MM.1S (cell line): Measurements from ENCODE around the gene FLNC.

Experiments
- DNase-seq: peaks from one replicate; pipeline ENCODE4 v3.0.0-alpha.2; 2015
- H2AFZ ChIP-seq: fragments of 300-600 bp; sonication (generic); 2 replicates; pipeline ENCODE4 v1.6.0; 2016; ENCODE audit warnings: antibody characterized with exemption, low read length
- H3F3A ChIP-seq: fragments of 300-600 bp; sonication (generic); 2 replicates; pipeline ENCODE4 v1.6.1; 2016; ENCODE audit warnings: mild to moderate bottlenecking, antibody characterized with exemption, low read length, moderate library complexity, mixed read lengths; ENCODE audit not compliant: insufficient read depth
- H3K27ac ChIP-seq: fragments of 300-600 bp; sonication (generic); 2 replicates; pipeline ENCODE4 v1.5.1; 2016; ENCODE audit warnings: mild to moderate bottlenecking, low read length
- H3K27me3 ChIP-seq: fragments of 300-600 bp; sonication (generic); replicated peaks from 2 replicates; pipeline ENCODE4 v1.6.0; 2016; ENCODE audit warnings: low read length; ENCODE audit not compliant: insufficient read depth
- H3K36me3 ChIP-seq: fragments of 300-600 bp; sonication (generic); replicated peaks from 2 replicates; pipeline ENCODE4 v1.6.1; 2016; ENCODE audit warnings: mild to moderate bottlenecking, low read length, mixed read lengths; ENCODE audit not compliant: insufficient read depth
- H3K4me1 ChIP-seq: fragments of 300-600 bp; sonication (generic); 2 replicates; pipeline ENCODE4 v1.6.1; 2016; ENCODE audit warnings: low read length, mixed read lengths
- H3K4me2 ChIP-seq: fragments of 300-600 bp; sonication (generic); 2 replicates; pipeline ENCODE4 v1.6.0; 2016; ENCODE audit warnings: low read depth, low read length
- H3K4me3 ChIP-seq: fragments of 300-600 bp; sonication (generic); 2 replicates; pipeline ENCODE4 v1.5.1; 2016; ENCODE audit warnings: low read length, mixed read lengths
- H3K79me2 ChIP-seq: fragments of 300-600 bp; sonication (generic); 2 replicates; pipeline ENCODE4 v1.6.1; 2016; ENCODE audit warnings: mixed run types, low read length, mixed read lengths
- H3K9ac ChIP-seq: fragments of 300-600 bp; sonication (generic); 2 replicates; pipeline ENCODE4 v1.6.1; 2016; ENCODE audit warnings: low read length, mixed read lengths
- H3K9me2 ChIP-seq: fragments of 300-600 bp; sonication (generic); replicated peaks from 2 replicates; pipeline ENCODE4 v1.6.1; 2016; ENCODE audit warnings: mild to moderate bottlenecking, low read length, mixed read lengths; ENCODE audit not compliant: insufficient read depth
- H3K9me3 ChIP-seq: fragments of 300-600 bp; sonication (generic); replicated peaks from 2 replicates; pipeline ENCODE4 v1.6.1; 2016; ENCODE audit warnings: mild to moderate bottlenecking, low read length, mixed read lengths; ENCODE audit not compliant: insufficient read depth
- H4K20me1 ChIP-seq: fragments of 300-600 bp; sonication (generic); 2 replicates; pipeline ENCODE4 v1.6.1; 2016; ENCODE audit warnings: mild to moderate bottlenecking, low read length, moderate library complexity, mixed read lengths; ENCODE audit not compliant: insufficient read depth
- EZH2 ChIP-seq: fragments of 300-600 bp; sonication (generic); optimal IDR thresholded peaks from 2 replicates; pipeline ENCODE3; 2017; ENCODE audit warnings: low read depth, mild to moderate bottlenecking, antibody characterized with exemption, low read length, mixed read lengths
- EZH2phosphoT487 ChIP-seq: fragments of 300-600 bp; sonication (generic); IDR thresholded peaks from 2 replicates; pipeline ENCODE4 v1.6.1; 2018; ENCODE audit warnings: antibody characterized with exemption, low read length
- TF ChIP-seq, protein P1 (sequence below): fragments of 300-600 bp; sonication (generic); IDR thresholded peaks from 2 replicates; pipeline ENCODE4 v1.5.1; 2016; ENCODE audit warnings: antibody characterized with exemption, low read length, mixed read lengths

Gene FLNC

GRCh38 chr7:128876586-128876977, 46.4 kb downstream of the FLNC start:
- Histone ChIP-seq H3K9me3 (no peaks in the 10 kb centered on the region), H2AFZ (no peak overlapping the region), H3K27ac (no peak overlapping the region), H3F3A (no peaks in the 10 kb centered on the region), H3K4me1 (no peaks in the 10 kb centered on the region), H3K4me3 (no peak overlapping the region), H3K36me3 (no peaks in the 10 kb centered on the region), H3K9me2 (no peaks in the 10 kb centered on the region), H3K27me3 (no peaks in the 10 kb centered on the region), H3K9ac (no peak overlapping the region), H3K79me2 (no peaks in the 10 kb centered on the region), H4K20me1 (no peaks in the 10 kb centered on the region), H3K4me2 (no peak overlapping the region)
- no peak for DNase-seq
- TF ChIP-seq, protein P1, sequence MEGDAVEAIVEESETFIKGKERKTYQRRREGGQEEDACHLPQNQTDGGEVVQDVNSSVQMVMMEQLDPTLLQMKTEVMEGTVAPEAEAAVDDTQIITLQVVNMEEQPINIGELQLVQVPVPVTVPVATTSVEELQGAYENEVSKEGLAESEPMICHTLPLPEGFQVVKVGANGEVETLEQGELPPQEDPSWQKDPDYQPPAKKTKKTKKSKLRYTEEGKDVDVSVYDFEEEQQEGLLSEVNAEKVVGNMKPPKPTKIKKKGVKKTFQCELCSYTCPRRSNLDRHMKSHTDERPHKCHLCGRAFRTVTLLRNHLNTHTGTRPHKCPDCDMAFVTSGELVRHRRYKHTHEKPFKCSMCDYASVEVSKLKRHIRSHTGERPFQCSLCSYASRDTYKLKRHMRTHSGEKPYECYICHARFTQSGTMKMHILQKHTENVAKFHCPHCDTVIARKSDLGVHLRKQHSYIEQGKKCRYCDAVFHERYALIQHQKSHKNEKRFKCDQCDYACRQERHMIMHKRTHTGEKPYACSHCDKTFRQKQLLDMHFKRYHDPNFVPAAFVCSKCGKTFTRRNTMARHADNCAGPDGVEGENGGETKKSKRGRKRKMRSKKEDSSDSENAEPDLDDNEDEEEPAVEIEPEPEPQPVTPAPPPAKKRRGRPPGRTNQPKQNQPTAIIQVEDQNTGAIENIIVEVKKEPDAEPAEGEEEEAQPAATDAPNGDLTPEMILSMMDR: no peak
- TF ChIP-seq EZH2phosphoT487: no peak
- no peak for TF ChIP-seq EZH2

GRCh38 chr7:128876978-128877755, 47.0 kb downstream of the FLNC start:
- Histone ChIP-seq H3K9ac (no peak overlapping the region), H3K4me3 (no peak overlapping the region), H3K27me3 (no peaks in the 10 kb centered on the region), H3K4me1 (no peaks in the 10 kb centered on the region), H3F3A (no peaks in the 10 kb centered on the region), H3K9me3 (no peaks in the 10 kb centered on the region), H2AFZ (no peak overlapping the region), H3K4me2 (no peak overlapping the region), H3K9me2 (no peaks in the 10 kb centered on the region), H3K79me2 (no peaks in the 10 kb centered on the region), H3K27ac (no peak overlapping the region), H3K36me3 (no peaks in the 10 kb centered on the region), H4K20me1 (no peaks in the 10 kb centered on the region)
- TF ChIP-seq EZH2phosphoT487 (no peak), EZH2 (no peak)
- TF ChIP-seq, protein P1: no peak
- DNase-seq: no peak

DNA sequence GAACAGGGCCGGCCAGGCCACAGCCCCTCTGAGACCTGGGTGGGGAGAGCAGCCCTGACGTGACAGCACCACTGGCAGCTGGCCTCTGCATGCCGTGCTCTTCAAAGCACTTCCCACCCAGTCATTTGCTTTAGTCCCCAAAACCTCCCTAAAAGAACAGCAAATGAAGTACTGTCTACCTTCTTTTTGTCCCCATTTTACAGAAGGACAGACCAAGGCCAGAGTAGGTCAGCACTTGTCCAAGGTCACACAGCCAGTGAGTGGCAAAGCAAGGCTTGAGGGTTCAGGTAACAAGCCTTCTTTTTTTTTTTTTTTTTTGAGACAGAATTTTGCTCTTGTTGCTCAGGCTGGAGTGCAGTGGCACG, 47.5 kb downstream of the FLNC start:
- H3K4me1 ChIP-seq: no peaks in the 10 kb centered on the region
- no peaks in the 10 kb centered on the region for H3K36me3 ChIP-seq
- no peak for TF ChIP-seq EZH2phosphoT487
- no peak for TF ChIP-seq EZH2
- TF ChIP-seq, protein P1: no peak
- no peak overlapping the region for H3K9ac ChIP-seq
- H4K20me1 ChIP-seq: no peaks in the 10 kb centered on the region
- H3K9me3 ChIP-seq: no peaks in the 10 kb centered on the region
- H3K4me2 ChIP-seq: no peak overlapping the region
- H3F3A ChIP-seq: no peaks in the 10 kb centered on the region
- H3K79me2 ChIP-seq: no peaks in the 10 kb centered on the region
- H2AFZ ChIP-seq: no peak overlapping the region
- H3K9me2 ChIP-seq: no peaks in the 10 kb centered on the region
- H3K27me3 ChIP-seq: no peaks in the 10 kb centered on the region
- no peak overlapping the region for H3K27ac ChIP-seq
- no peak overlapping the region for H3K4me3 ChIP-seq
- DNase-seq: no peak
